Testis (tissue), 5 donors: ENCODE measurements around the gene SLC9C2. TPM values are rescaled to one million over a fixed set of nuclear protein-coding genes. Genes with fewer than 3 reads are reported as not detected.
"Not testable (repeated sequence)": the region's sequence is repeated elsewhere in the genome, so short reads cannot be mapped to it uniquely, and the experiment has no call there.

ENCODE experiments used
- DNase-seq: peaks from one replicate; pipeline ENCODE4 v3.0.0-alpha.2; 2019
- H3K27ac ChIP-seq, 2 donors: fragments of 200-600 bp; sonication (generic); one replicate each; pipeline ENCODE4 v1.5.1; 2019
- H3K27me3 ChIP-seq: fragments of 200-600 bp; sonication (generic); one replicate; pipeline ENCODE4 v1.5.1; 2019
- H3K36me3 ChIP-seq: fragments of 200-600 bp; sonication (generic); one replicate; pipeline ENCODE4 v1.5.1; 2017; ENCODE audit warnings: low read depth; ENCODE audit errors: missing control alignments
- H3K4me1 ChIP-seq: fragments of 200-600 bp; sonication (generic); one replicate; pipeline ENCODE4 v1.5.1; 2019
- H3K4me3 ChIP-seq, 2 donors: fragments of 200-600 bp; sonication (generic); one replicate each; pipeline ENCODE4 v1.5.1; 2017 to 2019
- H3K9me3 ChIP-seq: fragments of 200-600 bp; sonication (generic); one replicate; pipeline ENCODE4 v1.5.1; 2017
- POLR2A ChIP-seq: fragments of 450-650 bp; IDR thresholded peaks from one replicate; pipeline ENCODE4 v1.6.1; 2017; ENCODE audit warnings: antibody characterized with exemption, mild to moderate bottlenecking, moderate library complexity
- WGBS, 2 donors: methylation state at CpG; one replicate each; pipeline ENCODE4 v1.1.5; 2018; 5-methylcytosine and 5-hydroxymethylcytosine counted together
- intact Hi-C: fragments of 100-400 bp; cut with DNase I; formaldehyde crosslinking; loops from one replicate; pipeline ENCODE4 v1.15.1; 2023; ENCODE audit warnings: low total_unique reads
- long read RNA-seq, 2 donors: transcript quantifications; one replicate each; lab custom pipeline, GENCODE V29; 2026
- polyA plus RNA-seq: library from polyadenylated mRNA; stranded (reverse); fragments of 350-450 nt; fragmentation: Illumina TruSeq; extraction: RNeasy Lipid Tissue Mini Kit (QIAGEN cat#74804); gene quantifications from one replicate; pipeline ENCODE4 v1.2.3, GENCODE V29; 2014; ENCODE audit warnings: low read depth, low replicate concordance; ENCODE audit not compliant: insufficient read depth
- total RNA-seq, 2 donors: library from RNA; depleted of rRNA; stranded (reverse); fragments of >200 nt; gene quantifications; one replicate each; pipeline ENCODE4 v1.2.3, GENCODE V29; 2016
- TF ChIP-seq, protein P1 (sequence below), 3 experiments: fragments of 450-650 bp in 2 of 3; fragments of 200-600 bp in 1 of 3; sonication (generic) in 1 of 3; IDR thresholded peaks; one replicate each; pipeline ENCODE4 v1.5.1; 2016 to 2019; ENCODE audit warnings: antibody characterized with exemption in 3 of 3, mild to moderate bottlenecking in 2 of 3, moderate library complexity in 1 of 3

The SLC9C2 gene
- 10 to 100 TPM; 15.8 to 15.9 TPM for total RNA-seq
- 17.1 TPM for polyA plus RNA-seq
- long read RNA-seq, donor 1, partial matches to known transcripts, result 0 of 2 reads
- long read RNA-seq, donor 1, other reads (novel, unspliced or antisense), result 0 of 2 reads
- long read RNA-seq, donor 2, partial matches to known transcripts, result 0 of 1 reads
- long read RNA-seq, donor 2, other reads (novel, unspliced or antisense), result 0 of 1 reads

GRCh38 chr1:173603056-173603591 is at the start of gene SLC9C2:
TSS of gene SLC9C2 (minus strand) at chr1:173603072. CDS start at chr1:173601776, 1,296 bp downstream.
- no peak for TF ChIP-seq POLR2A
- TF ChIP-seq, protein P1, sequence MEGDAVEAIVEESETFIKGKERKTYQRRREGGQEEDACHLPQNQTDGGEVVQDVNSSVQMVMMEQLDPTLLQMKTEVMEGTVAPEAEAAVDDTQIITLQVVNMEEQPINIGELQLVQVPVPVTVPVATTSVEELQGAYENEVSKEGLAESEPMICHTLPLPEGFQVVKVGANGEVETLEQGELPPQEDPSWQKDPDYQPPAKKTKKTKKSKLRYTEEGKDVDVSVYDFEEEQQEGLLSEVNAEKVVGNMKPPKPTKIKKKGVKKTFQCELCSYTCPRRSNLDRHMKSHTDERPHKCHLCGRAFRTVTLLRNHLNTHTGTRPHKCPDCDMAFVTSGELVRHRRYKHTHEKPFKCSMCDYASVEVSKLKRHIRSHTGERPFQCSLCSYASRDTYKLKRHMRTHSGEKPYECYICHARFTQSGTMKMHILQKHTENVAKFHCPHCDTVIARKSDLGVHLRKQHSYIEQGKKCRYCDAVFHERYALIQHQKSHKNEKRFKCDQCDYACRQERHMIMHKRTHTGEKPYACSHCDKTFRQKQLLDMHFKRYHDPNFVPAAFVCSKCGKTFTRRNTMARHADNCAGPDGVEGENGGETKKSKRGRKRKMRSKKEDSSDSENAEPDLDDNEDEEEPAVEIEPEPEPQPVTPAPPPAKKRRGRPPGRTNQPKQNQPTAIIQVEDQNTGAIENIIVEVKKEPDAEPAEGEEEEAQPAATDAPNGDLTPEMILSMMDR (IDR thresholded peaks at IDR 0.05), result no peak
- 10 to 14% methylated on average over 5 of the region's 5 CpGs for WGBS, 2 donors
- H3K27ac ChIP-seq, result peak within 1 kb of the TSS; percentile 64 to 83
- intact Hi-C loops, result no loop called here
- H3K36me3 ChIP-seq, result no peaks in the 10 kb centered on the region
- H3K9me3 ChIP-seq, result no peaks in the 10 kb centered on the region
- no peaks in the 10 kb centered on the region for H3K27me3 ChIP-seq
- H3K4me3 ChIP-seq, result peak within 1 kb of the TSS; percentile 17 to 36
- peak; percentile 75 for DNase-seq
- H3K4me1 ChIP-seq, result no peaks in the 10 kb centered on the region

GRCh38 chr1:173648880-173649605 is 46.2 kb upstream of the SLC9C2 start:
- H3K4me3 ChIP-seq, result no peak overlapping the region
- no peak for TF ChIP-seq POLR2A
- TF ChIP-seq, protein P1 (IDR thresholded peaks at IDR 0.05), result no peak
- H3K27ac ChIP-seq, result no peak overlapping the region
- DNase-seq, result no peak
- H3K27me3 ChIP-seq, result no peaks in the 10 kb centered on the region
- H3K9me3 ChIP-seq, result no peaks in the 10 kb centered on the region
- intact Hi-C loops, result no loop called here
- no peaks in the 10 kb centered on the region for H3K4me1 ChIP-seq
- no peaks in the 10 kb centered on the region for H3K36me3 ChIP-seq

- WGBS, 2 donors, result 68 to 77% methylated on average over 3 of the region's 3 CpGs
- intact Hi-C loops, result no loop called here
- TF ChIP-seq, protein P1 (IDR thresholded peaks at IDR 0.05), result no peak
- no peak for TF ChIP-seq POLR2A
- DNase-seq, result no peak
- H3K27me3 ChIP-seq, result no peaks in the 10 kb centered on the region
- H3K4me3 ChIP-seq, result no peak overlapping the region
- H3K36me3 ChIP-seq, result no peaks in the 10 kb centered on the region
- H3K9me3 ChIP-seq, result no peaks in the 10 kb centered on the region
- H3K27ac ChIP-seq, result no peak overlapping the region
- no peaks in the 10 kb centered on the region for H3K4me1 ChIP-seq
Measured at GRCh38 chr1:173646656-173647055, 43.8 kb upstream of the SLC9C2 start.

- H3K4me3 ChIP-seq, H3K27me3 ChIP-seq, H3K4me1 ChIP-seq, H3K9me3 ChIP-seq, intact Hi-C loops, DNase-seq, H3K36me3 ChIP-seq, H3K27ac ChIP-seq: not testable (repeated sequence)
- 77 to 81% methylated on average over 4 of the region's 4 CpGs for WGBS, 2 donors
Measured at GRCh38 chr1:173642450-173643139, 39.7 kb upstream of the SLC9C2 start.

DNA sequence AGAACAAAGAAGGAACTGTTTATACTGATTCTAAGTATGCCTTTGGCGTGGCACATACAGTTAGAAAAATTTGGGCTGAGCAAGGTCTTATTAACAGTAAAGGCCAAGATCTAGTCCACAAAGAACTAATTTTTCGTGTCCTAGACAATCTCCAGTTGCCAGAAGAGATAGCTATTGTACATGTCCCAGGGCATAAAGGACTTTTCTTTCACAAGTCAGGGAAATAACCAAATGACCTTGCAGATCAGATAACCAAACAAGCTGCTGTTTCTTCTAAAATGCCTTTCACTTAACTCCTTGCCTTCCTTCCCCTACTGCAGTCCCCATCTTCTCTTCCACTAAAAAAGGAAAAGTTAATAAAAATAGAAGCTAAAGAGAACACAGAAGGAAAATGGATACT is 36.2 kb upstream of the SLC9C2 start:
- TF ChIP-seq, protein P1 (IDR thresholded peaks at IDR 0.05), result no peak
- TF ChIP-seq POLR2A, result no peak
- intact Hi-C loops, result no loop called here
- Histone ChIP-seq H3K27me3 (no peaks in the 10 kb centered on the region), H3K4me1 (no peaks in the 10 kb centered on the region), H3K27ac (peak overlapping the region; percentile 75 to 77), H3K9me3 (no peaks in the 10 kb centered on the region), H3K36me3 (no peaks in the 10 kb centered on the region), H3K4me3 (peak overlapping the region in 1 of 2 donors; percentile 66)
- WGBS, 2 donors, result 23 to 58% methylated on average over 2 of the region's 2 CpGs
- DNase-seq, result no peak
